HUES6 (cell line): ENCODE data around the gene ROBO2.

ENCODE experiments used
- H3K27ac ChIP-seq: 2 replicates; pipeline ENCODE4 v1.7.0; 2013; ENCODE audit warnings: low read depth, mild to moderate bottlenecking, low read length, inconsistent platforms
- H3K27me3 ChIP-seq: 2 replicates; pipeline ENCODE4 v1.6.1; 2013; ENCODE audit warnings: low read length; ENCODE audit not compliant: control insufficient read depth, insufficient read depth
- H3K36me3 ChIP-seq: 2 replicates; pipeline ENCODE4 v1.6.1; 2013; ENCODE audit warnings: low read length; ENCODE audit not compliant: control insufficient read depth, insufficient read depth
- H3K4me1 ChIP-seq: 2 replicates; pipeline ENCODE4 v1.6.1; 2013; ENCODE audit warnings: low read length; ENCODE audit not compliant: control insufficient read depth, insufficient read depth
- H3K4me3 ChIP-seq: 2 replicates; pipeline ENCODE4 v1.5.1; 2013; ENCODE audit warnings: low read depth, low read length
- H3K9ac ChIP-seq: one replicate; pipeline ENCODE4 v1.6.1; 2013; ENCODE audit warnings: mild to moderate bottlenecking, low read length
- H3K9me3 ChIP-seq: 2 replicates; pipeline ENCODE4 v1.6.1; 2013; ENCODE audit warnings: low read depth, low read length; ENCODE audit not compliant: control insufficient read depth, insufficient read depth

Gene ROBO2

GRCh38 chr3:77446761-77447160, 406.9 kb downstream of the ROBO2 start:
- no peak overlapping the region for H3K27ac ChIP-seq
- no peaks in the 10 kb centered on the region for H3K27me3 ChIP-seq
- no peaks in the 10 kb centered on the region for H3K36me3 ChIP-seq
- H3K4me1 ChIP-seq = no peaks in the 10 kb centered on the region
- no peak overlapping the region for H3K4me3 ChIP-seq
- H3K9ac ChIP-seq = no peak overlapping the region
- no peaks in the 10 kb centered on the region for H3K9me3 ChIP-seq

DNA sequence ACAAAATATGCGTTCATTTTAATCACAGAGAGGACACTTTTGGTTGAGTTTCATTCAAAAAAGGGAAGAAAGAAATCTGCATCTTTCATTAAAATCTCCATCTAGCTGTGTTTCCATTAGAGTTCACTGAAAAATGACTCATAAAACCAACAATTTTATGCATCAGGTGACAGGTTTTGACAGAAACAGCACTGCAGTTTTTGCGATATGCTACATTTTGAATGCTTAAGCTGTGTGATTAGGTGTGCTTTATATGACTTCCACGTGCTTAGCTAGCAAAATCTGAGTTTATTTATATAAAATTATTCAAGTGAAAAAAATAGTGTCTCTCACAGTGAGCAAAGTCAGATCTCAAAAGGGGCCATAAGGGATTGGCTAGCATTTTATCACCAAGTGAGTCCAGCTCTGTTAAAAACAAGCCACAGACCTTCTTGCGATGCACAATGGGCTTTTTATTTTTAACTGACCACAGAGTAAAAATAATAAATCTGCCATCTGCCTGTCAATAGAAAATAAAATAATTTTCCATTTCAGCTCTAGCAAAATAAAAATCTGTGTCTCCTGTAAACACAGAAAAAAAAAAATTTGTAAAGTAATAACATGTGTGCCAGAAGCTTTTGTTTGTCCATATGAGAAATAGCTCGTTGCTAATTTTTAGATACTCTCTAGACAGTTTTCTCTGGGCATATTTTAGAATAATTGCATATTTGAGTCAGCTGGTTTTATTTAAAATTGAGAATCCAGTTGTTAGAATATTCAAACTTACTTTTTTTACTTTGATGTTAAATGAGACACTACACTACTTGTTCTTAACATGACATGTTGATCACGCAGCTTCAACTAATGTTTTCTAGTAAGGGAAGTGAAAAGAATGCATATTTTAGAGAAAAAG, 409.8 kb downstream of the ROBO2 start:
- Histone ChIP-seq H3K36me3 (no peaks in the 10 kb centered on the region), H3K4me1 (no peaks in the 10 kb centered on the region), H3K27me3 (no peaks in the 10 kb centered on the region), H3K27ac (no peak overlapping the region), H3K4me3 (no peak overlapping the region), H3K9me3 (no peaks in the 10 kb centered on the region), H3K9ac (no peak overlapping the region)

GRCh38 chr3:77456431-77456830, 416.5 kb downstream of the ROBO2 start:
- Histone ChIP-seq H3K4me1 (0 out of 2 replicates have a peak, but pooled peaks cover 4% of the 10 kb centered on the region), H3K27ac (no peak overlapping the region), H3K36me3 (no peaks in the 10 kb centered on the region), H3K9ac (no peak overlapping the region), H3K9me3 (no peaks in the 10 kb centered on the region), H3K4me3 (no peak overlapping the region), H3K27me3 (no peaks in the 10 kb centered on the region)

DNA sequence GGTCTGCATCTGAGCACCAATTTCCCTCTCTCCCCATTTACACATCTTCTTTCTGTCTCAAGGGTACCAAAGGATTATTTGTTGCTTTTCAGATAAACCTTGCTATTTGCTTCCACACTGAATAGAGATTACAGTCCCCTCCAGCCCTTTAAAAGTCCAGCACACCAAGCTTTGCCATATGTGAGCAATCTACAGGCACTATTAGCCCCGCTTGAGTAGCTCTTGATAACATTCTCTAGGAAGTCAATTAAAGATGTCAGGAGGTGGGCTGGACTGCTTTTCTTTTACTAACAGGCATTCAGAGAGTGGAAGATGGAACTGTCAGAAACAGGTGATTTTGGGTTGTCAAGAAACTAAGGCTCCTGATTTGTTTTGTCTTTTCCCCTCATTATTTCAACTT, 417.0 kb downstream of the ROBO2 start:
- Histone ChIP-seq H3K27ac (no peak overlapping the region), H3K9me3 (no peaks in the 10 kb centered on the region), H3K36me3 (no peaks in the 10 kb centered on the region), H3K4me1 (0 out of 2 replicates have a peak, but pooled peaks cover 4% of the 10 kb centered on the region), H3K4me3 (no peak overlapping the region), H3K27me3 (no peaks in the 10 kb centered on the region), H3K9ac (no peak overlapping the region)

DNA sequence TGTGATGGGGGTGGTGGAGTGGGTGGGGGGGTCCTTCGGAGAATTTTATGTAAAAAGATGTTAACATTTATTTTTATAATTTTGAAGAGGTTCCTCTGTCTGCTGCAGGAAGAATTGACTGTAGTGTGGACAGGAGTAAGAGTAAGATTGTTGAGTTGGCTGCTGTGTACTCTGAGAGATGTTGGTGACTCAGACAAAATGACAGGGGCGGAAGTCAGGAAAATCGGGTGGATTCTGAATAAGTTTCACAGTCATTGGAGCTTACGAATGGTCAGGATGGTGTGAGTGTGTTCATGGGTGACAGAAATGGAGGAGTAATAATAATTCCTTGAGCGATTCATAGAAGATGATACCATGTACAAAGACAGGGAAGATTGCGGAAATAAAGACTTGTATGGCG, 420.0 kb downstream of the ROBO2 start:
- no peak overlapping the region for H3K27ac ChIP-seq
- H3K36me3 ChIP-seq = no peaks in the 10 kb centered on the region
- no peaks in the 10 kb centered on the region for H3K27me3 ChIP-seq
- H3K4me1 ChIP-seq = 0 out of 2 replicates have a peak, but pooled peaks cover 4% of the 10 kb centered on the region
- H3K4me3 ChIP-seq = no peak overlapping the region
- H3K9ac ChIP-seq = no peak overlapping the region
- H3K9me3 ChIP-seq = no peaks in the 10 kb centered on the region

DNA sequence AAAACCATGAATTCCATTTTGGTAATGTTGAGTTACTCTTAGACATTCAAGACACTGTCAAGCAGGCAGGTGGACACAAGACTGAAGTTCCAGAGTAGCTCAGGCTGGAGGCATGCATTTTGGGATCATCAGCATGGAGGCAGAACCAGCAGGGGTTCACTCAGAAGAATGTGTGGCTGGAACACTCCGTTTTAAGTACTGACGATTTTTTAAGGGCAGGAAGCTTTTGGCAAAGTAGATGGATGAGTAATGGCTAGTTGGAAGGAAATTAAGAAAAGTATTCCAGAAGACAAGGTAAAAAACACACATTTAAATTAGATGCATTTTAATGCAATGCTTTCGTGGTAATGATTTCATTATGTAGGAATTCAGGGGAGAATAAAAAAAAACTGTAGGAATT, 420.4 kb downstream of the ROBO2 start:
- Histone ChIP-seq H3K36me3 (no peaks in the 10 kb centered on the region), H3K4me3 (no peak overlapping the region), H3K27ac (no peak overlapping the region), H3K9ac (no peak overlapping the region), H3K9me3 (no peaks in the 10 kb centered on the region), H3K27me3 (no peaks in the 10 kb centered on the region), H3K4me1 (0 out of 2 replicates have a peak, but pooled peaks cover 4% of the 10 kb centered on the region)

- Histone ChIP-seq H3K4me3 (no peak overlapping the region), H3K27ac (no peak overlapping the region), H3K9me3 (no peaks in the 10 kb centered on the region), H3K27me3 (no peaks in the 10 kb centered on the region), H3K9ac (no peak overlapping the region), H3K36me3 (no peaks in the 10 kb centered on the region), H3K4me1 (0 out of 2 replicates have a peak, but pooled peaks cover 4% of the 10 kb centered on the region)
These were observed 423.1 kb downstream of the ROBO2 start for GRCh38 chr3:77462951-77463350.

- 0 out of 2 replicates have a peak, but pooled peaks cover 4% of the 10 kb centered on the region for H3K4me1 ChIP-seq
These were observed 424.3 kb downstream of the ROBO2 start for GRCh38 chr3:77464111-77464688.

DNA sequence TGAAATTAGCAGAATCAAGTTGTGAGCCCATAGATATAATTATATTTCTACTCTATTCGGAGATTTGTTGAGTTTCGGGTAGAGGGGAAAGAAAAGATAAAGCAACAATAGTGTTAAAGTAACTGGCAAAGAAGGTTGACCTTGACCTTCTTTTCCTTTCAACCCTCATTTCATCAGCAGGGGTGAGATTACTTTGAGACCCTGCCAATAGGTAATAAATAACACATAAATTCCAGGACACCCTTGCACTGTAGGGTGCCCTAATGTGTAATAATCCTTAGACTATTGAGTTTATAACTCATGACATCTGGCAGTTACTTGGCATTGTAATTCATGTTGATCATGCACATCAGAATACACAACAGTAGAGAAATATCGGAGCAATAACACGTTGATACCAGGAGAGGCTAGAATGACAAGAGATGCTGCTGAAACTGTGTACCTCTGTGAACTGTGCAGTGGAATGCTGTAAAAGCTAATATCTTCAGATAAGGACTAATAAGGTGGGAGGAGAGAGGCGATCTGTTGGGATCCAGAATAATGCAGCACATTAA, 426.7 kb downstream of the ROBO2 start:
- Histone ChIP-seq H3K36me3 (no peaks in the 10 kb centered on the region), H3K27me3 (no peaks in the 10 kb centered on the region), H3K4me3 (no peak overlapping the region), H3K9me3 (no peaks in the 10 kb centered on the region), H3K9ac (no peak overlapping the region), H3K4me1 (no peaks in the 10 kb centered on the region), H3K27ac (no peak overlapping the region)

More at GRCh38 chr3:77464111-77464688, 424.3 kb downstream of the ROBO2 start:
- Histone ChIP-seq H3K27me3 (no peaks in the 10 kb centered on the region), H3K36me3 (no peaks in the 10 kb centered on the region), H3K9me3 (no peaks in the 10 kb centered on the region), H3K4me3 (no peak overlapping the region), H3K27ac (no peak overlapping the region), H3K9ac (no peak overlapping the region)

GRCh38 chr3:77467702-77468625, 428.1 kb downstream of the ROBO2 start:
- no peak overlapping the region for H3K4me3 ChIP-seq
- no peaks in the 10 kb centered on the region for H3K9me3 ChIP-seq
- H3K36me3 ChIP-seq = no peaks in the 10 kb centered on the region
- H3K27ac ChIP-seq = no peak overlapping the region
- no peaks in the 10 kb centered on the region for H3K27me3 ChIP-seq
- no peaks in the 10 kb centered on the region for H3K4me1 ChIP-seq
- H3K9ac ChIP-seq = no peak overlapping the region
